HG02852 (cell line): ENCODE results near the gene PSAPL1.

Source experiments
- ATAC-seq: cut with Tn5 transposase; IDR thresholded peaks from one replicate; pipeline ENCODE4 v1.9.1; 2021; ENCODE audit warnings: mild to moderate bottlenecking, moderate library complexity; ENCODE audit not compliant: unreplicated experiment

Gene PSAPL1

GRCh38 chr4:7434766-7435150 lies at the start of gene PSAPL1:
Gene PSAPL1 (minus strand): TSS chr4:7434930. CDS start chr4:7434879, 51 bp downstream.
- ATAC-seq = no peak

- ATAC-seq = no peak
Observed at GRCh38 chr4:7481227-7481626, 46.5 kb upstream of the PSAPL1 start.

- ATAC-seq = no peak
Observed at GRCh38 chr4:7480423-7480822, 45.7 kb upstream of the PSAPL1 start.

GRCh38 chr4:7478665-7479064 lies 43.9 kb upstream of the PSAPL1 start:
- ATAC-seq = no peak

- ATAC-seq = no peak
Observed at GRCh38 chr4:7477695-7478094, 43.0 kb upstream of the PSAPL1 start.

- no peak for ATAC-seq
Observed at GRCh38 chr4:7476820-7477219, 42.1 kb upstream of the PSAPL1 start.

GRCh38 chr4:7475207-7475606 lies 40.5 kb upstream of the PSAPL1 start:
- no peak for ATAC-seq

- ATAC-seq = no peak
Observed at GRCh38 chr4:7474320-7474719, 39.6 kb upstream of the PSAPL1 start.

GRCh38 chr4:7473081-7473480 lies 38.4 kb upstream of the PSAPL1 start:
- ATAC-seq = no peak

- ATAC-seq = no peak
Observed at GRCh38 chr4:7472442-7473013, 37.8 kb upstream of the PSAPL1 start.

GRCh38 chr4:7470522-7471128 lies 35.9 kb upstream of the PSAPL1 start:
- ATAC-seq = no peak

- no peak for ATAC-seq
Observed at GRCh38 chr4:7470111-7470510, 35.4 kb upstream of the PSAPL1 start.

GRCh38 chr4:7469023-7469422 lies 34.3 kb upstream of the PSAPL1 start:
- ATAC-seq = no peak

GRCh38 chr4:7467471-7467870 lies 32.7 kb upstream of the PSAPL1 start:
- no peak for ATAC-seq

- no peak for ATAC-seq
Observed at GRCh38 chr4:7466904-7467303, 32.2 kb upstream of the PSAPL1 start.

GRCh38 chr4:7466215-7466614 lies 31.5 kb upstream of the PSAPL1 start:
- ATAC-seq = no peak

- no peak for ATAC-seq
Observed at GRCh38 chr4:7465017-7465416, 30.3 kb upstream of the PSAPL1 start.

- no peak for ATAC-seq
Observed at GRCh38 chr4:7464259-7464655, 29.5 kb upstream of the PSAPL1 start.

- no peak for ATAC-seq
Observed at GRCh38 chr4:7463566-7464258, 29.0 kb upstream of the PSAPL1 start.

GRCh38 chr4:7462509-7462971 lies 27.8 kb upstream of the PSAPL1 start:
- no peak for ATAC-seq

- ATAC-seq = no peak
Observed at GRCh38 chr4:7461230-7461629, 26.5 kb upstream of the PSAPL1 start.

- no peak for ATAC-seq
Observed at GRCh38 chr4:7460566-7460965, 25.8 kb upstream of the PSAPL1 start.
